Measurements from ENCODE around the gene PIP4P1.

The PIP4P1 gene

GRCh38 chr14:20469242-20469889 is 8.1 kb upstream of the PIP4P1 start, which contains the start of gene PNP (continued):
- TF ChIP-seq PRDM2 (tag by site-specific recombination; IDR thresholded peaks at IDR 0.05; ENCODE audit: borderline replicate concordance): peak; percentile 96; the same call in 1 of the 2 replicates
- TF ChIP-seq ZBTB8A (tag by site-specific recombination; IDR thresholded peaks at IDR 0.05): peak; percentile 93
- peak; percentile 63 for TF ChIP-seq ZNF335 (tag by site-specific recombination; conservative IDR thresholded peaks at IDR 0.05)
- peak; percentile 74; the same call in 1 of the 2 replicates for TF ChIP-seq ZSCAN23 (tag by site-specific recombination; IDR thresholded peaks at IDR 0.05)
- no peak for TF ChIP-seq ZNF529 (tag by site-specific recombination; IDR thresholded peaks at IDR 0.05; ENCODE audit: insufficient replicate concordance)
- peak; percentile 86 for TF ChIP-seq ZFP69B (tag by site-specific recombination; IDR thresholded peaks at IDR 0.05)
- peak; percentile 48; the same call in 1 of the 2 replicates for TF ChIP-seq OVOL3 (tag by site-specific recombination; IDR thresholded peaks at IDR 0.05)
- TF ChIP-seq MZF1 (tag by site-specific recombination; IDR thresholded peaks at IDR 0.05; ENCODE audit: borderline replicate concordance): peak; percentile 77; the same call in 1 of the 2 replicates
- TF ChIP-seq ZNF132 (tag by site-specific recombination; IDR thresholded peaks at IDR 0.05; ENCODE audit: borderline replicate concordance): no peak
- TF ChIP-seq ZNF140 (tag by site-specific recombination; IDR thresholded peaks at IDR 0.05): no peak
- TF ChIP-seq ZNF660 (tag by site-specific recombination; IDR thresholded peaks at IDR 0.05): peak; percentile 37; the same call in 1 of the 2 replicates
- TF ChIP-seq ZNF639 (tag by site-specific recombination; IDR thresholded peaks at IDR 0.05): peak; percentile 89
- no peak for TF ChIP-seq WT1 (tag by site-specific recombination; IDR thresholded peaks at IDR 0.05)
- TF ChIP-seq ZNF341 (tag by site-specific recombination; IDR thresholded peaks at IDR 0.05; ENCODE audit: low read depth): peak; percentile 12; the same call in 1 of the 2 replicates
- peak; percentile 89 for TF ChIP-seq ZNF324 (tag by site-specific recombination; IDR thresholded peaks at IDR 0.05)
- no peak for TF ChIP-seq ZNF488 (tag by site-specific recombination; IDR thresholded peaks at IDR 0.05)
- TF ChIP-seq KLF7 (tag by site-specific recombination; IDR thresholded peaks at IDR 0.05; ENCODE audit: borderline replicate concordance): peak; percentile 32; the same call in 1 of the 2 replicates
- peak; percentile 85 for TF ChIP-seq KLF8 (tag by site-specific recombination; IDR thresholded peaks at IDR 0.05)
- TF ChIP-seq ZNF16 (tag by site-specific recombination; IDR thresholded peaks at IDR 0.05; ENCODE audit: low read depth): no peak
- peak; percentile 46; the same call in 1 of the 2 replicates for TF ChIP-seq GLIS2 (tag by site-specific recombination; IDR thresholded peaks at IDR 0.05)
- peak; percentile 75 for TF ChIP-seq ZNF629 (tag by site-specific recombination; IDR thresholded peaks at IDR 0.05)
- TF ChIP-seq ZNF239 (tag by site-specific recombination; IDR thresholded peaks at IDR 0.05): peak; percentile 55
- no peak; the same call in 1 of the 2 replicates for TF ChIP-seq KLF9 (tag by site-specific recombination; IDR thresholded peaks at IDR 0.05; ENCODE audit: low read depth)
- TF ChIP-seq ZNF146 (tag by site-specific recombination; IDR thresholded peaks at IDR 0.05): peak; percentile 51; the same call in 1 of the 2 replicates
- peak; percentile 64 for TF ChIP-seq ZSCAN4 (tag by site-specific recombination; IDR thresholded peaks at IDR 0.05)
- TF ChIP-seq ZNF394 (tag by site-specific recombination; IDR thresholded peaks at IDR 0.05; ENCODE audit: borderline replicate concordance): peak; percentile 90
- peak; percentile 54 for TF ChIP-seq SP2 (tag by site-specific recombination; IDR thresholded peaks at IDR 0.05)
- no peak; the same call in 1 of the 2 replicates for TF ChIP-seq ZFP37 (tag by site-specific recombination; IDR thresholded peaks at IDR 0.05)
- TF ChIP-seq ZNF10 (tag by site-specific recombination; IDR thresholded peaks at IDR 0.05): peak; percentile 97
